GM23338 (cell line): ENCODE data around the gene MALSU1. TPM values are rescaled to one million over a fixed set of nuclear protein-coding genes. Genes with fewer than 3 reads are reported as not detected.
"Not testable (repeated sequence)": the region's sequence is repeated elsewhere in the genome, so short reads cannot be mapped to it uniquely, and the experiment has no call there.

ENCODE experiments used
- ATAC-seq: fragments of 200-7000 bp; cut with Tn5 transposase; 3 replicates; pipeline ENCODE4 v1.9.1; 2020
- DNase-seq: peaks from one replicate; pipeline ENCODE4 v3.0.0-alpha.2; 2015; ENCODE audit warnings: low spot score
- H2AFZ ChIP-seq: fragments of 200-600 bp; sonication (generic); 2 replicates; pipeline ENCODE4 v1.8.0; 2016; ENCODE audit warnings: antibody characterized with exemption, mild to moderate bottlenecking, moderate library complexity
- H3F3A ChIP-seq: fragments of 200-600 bp; sonication (generic); replicated peaks from 2 replicates; pipeline ENCODE4 v1.8.0; 2017; ENCODE audit warnings: antibody characterized with exemption, mixed run types, low read depth
- H3K27ac ChIP-seq: fragments of 200-600 bp; sonication (generic); 2 replicates; pipeline ENCODE4 v1.6.1; 2016; ENCODE audit warnings: low read depth
- H3K27me3 ChIP-seq: fragments of 200-600 bp; sonication (generic); 2 replicates; pipeline ENCODE4 v1.8.0; 2016; ENCODE audit warnings: mild to moderate bottlenecking, mixed run types, moderate library complexity; ENCODE audit not compliant: insufficient read depth
- H3K36me3 ChIP-seq: fragments of 200-600 bp; sonication (generic); 2 replicates; pipeline ENCODE4 v1.8.0; 2016; ENCODE audit warnings: mild to moderate bottlenecking; ENCODE audit not compliant: insufficient read depth
- H3K4me1 ChIP-seq: fragments of 200-600 bp; sonication (generic); 2 replicates; pipeline ENCODE4 v1.8.0; 2016; ENCODE audit warnings: mild to moderate bottlenecking, moderate library complexity; ENCODE audit not compliant: insufficient read depth
- H3K4me2 ChIP-seq: fragments of 200-600 bp; sonication (generic); 2 replicates; pipeline ENCODE4 v1.7.1; 2017; ENCODE audit warnings: mixed run types
- H3K4me3 ChIP-seq: fragments of 200-600 bp; sonication (generic); 2 replicates; pipeline ENCODE4 v1.6.1; 2016; ENCODE audit warnings: mixed run types
- H3K79me2 ChIP-seq: fragments of 200-600 bp; sonication (generic); replicated peaks from 2 replicates; pipeline ENCODE4 v1.8.0; 2017; ENCODE audit warnings: mild to moderate bottlenecking; ENCODE audit not compliant: insufficient read depth
- H3K9me2 ChIP-seq: fragments of 200-600 bp; sonication (generic); 2 replicates; pipeline ENCODE4 v1.8.0; 2017; ENCODE audit not compliant: insufficient read depth
- H4K20me1 ChIP-seq: fragments of 200-600 bp; sonication (generic); replicated peaks from 2 replicates; pipeline ENCODE4 v1.8.0; 2017; ENCODE audit warnings: mild to moderate bottlenecking; ENCODE audit not compliant: insufficient read depth
- H3K27ac Mint-ChIP-seq: 2 replicates; pipeline ENCODE4 v1.8.0; 2020; ENCODE audit warnings: inconsistent platforms, mild to moderate bottlenecking, moderate library complexity, mixed read lengths
- H3K27me3 Mint-ChIP-seq: 3 replicates; pipeline ENCODE4 v1.8.0; 2022; ENCODE audit warnings: low read depth, mild to moderate bottlenecking, moderate library complexity, mixed read lengths, inconsistent platforms; ENCODE audit not compliant: insufficient read depth, poor library complexity
- H3K36me3 Mint-ChIP-seq: 3 replicates; pipeline ENCODE4 v1.8.0; 2021; ENCODE audit warnings: low read depth, mild to moderate bottlenecking, inconsistent platforms, moderate library complexity, mixed read lengths
- H3K4me1 Mint-ChIP-seq: 3 replicates; pipeline ENCODE4 v1.8.0; 2020; ENCODE audit warnings: mild to moderate bottlenecking, inconsistent platforms, mixed read lengths
- H3K4me3 Mint-ChIP-seq: 3 replicates; pipeline ENCODE4 v1.8.0; 2021; ENCODE audit warnings: moderate library complexity, mild to moderate bottlenecking, inconsistent platforms, mixed read lengths
- H3K9me3 Mint-ChIP-seq: 3 replicates; pipeline ENCODE4 v1.8.0; 2020; ENCODE audit warnings: moderate library complexity, mild to moderate bottlenecking, inconsistent platforms, mixed read lengths
- EZH2 ChIP-seq: fragments of 200-600 bp; sonication (generic); IDR thresholded peaks from one replicate; pipeline ENCODE4 v1.8.0; 2017; ENCODE audit warnings: antibody characterized with exemption, mild to moderate bottlenecking, low read depth; ENCODE audit not compliant: unreplicated experiment
- EZH2phosphoT487 ChIP-seq: fragments of 200-600 bp; sonication (generic); IDR thresholded peaks from one replicate; pipeline ENCODE4 v1.8.1; 2018; ENCODE audit warnings: antibody characterized with exemption; ENCODE audit not compliant: unreplicated experiment
- NANOG ChIP-seq: IDR thresholded peaks from 2 replicates; pipeline ENCODE4 v1.6.1; 2016; ENCODE audit warnings: antibody characterized with exemption, borderline replicate concordance
- polyA plus RNA-seq: library from polyadenylated mRNA; unstranded; fragments of >200 nt; fragmentation: Nextera tagmentation; extraction: Ambion mirVana; gene quantifications from 2 replicates; pipeline ENCODE4 v1.2.1, GENCODE V29; 2016
- total RNA-seq: library from RNA; depleted of rRNA; stranded (reverse); fragments of >200 nt; shearing (Covaris generic); gene quantifications from 2 replicates; pipeline ENCODE4 v1.2.3, GENCODE V29; 2014
- TF ChIP-seq, protein P1 (sequence below), 2 experiments: fragments of 200-600 bp in 1 of 2; sonication (generic) in 1 of 2; conservative IDR thresholded peaks; 2 replicates each; pipeline versions ENCODE4 v1.5.1 to v1.6.1; 2016 to 2017; ENCODE audit warnings: antibody characterized with exemption in 2 of 2, low read depth in 2 of 2, mild to moderate bottlenecking in 2 of 2, moderate library complexity in 1 of 2
- TF ChIP-seq, protein P2 (sequence below): fragments of 250-450 bp; sonication (Bioruptor Pico); IDR thresholded peaks from 2 replicates; pipeline ENCODE4 v1.5.0; 2020; ENCODE audit warnings: mild to moderate bottlenecking, moderate library complexity

The MALSU1 gene
- total and polyA plus RNA-seq, 2 experiments from 2014 or later = 96.8 to 209 TPM

- peaks cover 14% of the 10 kb centered on the region for H3K27me3 Mint-ChIP-seq
- Histone ChIP-seq H2AFZ (no peak overlapping the region), H3K36me3 (peaks cover 35% of the 10 kb centered on the region; the same call in 1 of the 2 replicates), H3F3A (peaks cover 23% of the 10 kb centered on the region), H3K4me2 (no peak overlapping the region), H4K20me1 (peaks cover 32% of the 10 kb centered on the region; the same call in 1 of the 2 replicates), H3K79me2 (peaks cover 57% of the 10 kb centered on the region), H3K27ac (0 out of 2 replicates have a peak overlapping the region, but pooled peaks have one; percentile 15), H3K4me1 (no peaks in the 10 kb centered on the region), H3K27me3 (no peaks in the 10 kb centered on the region), H3K4me3 (no peak overlapping the region), H3K9me2 (no peaks in the 10 kb centered on the region)
- peaks cover 81% of the 10 kb centered on the region for H3K36me3 Mint-ChIP-seq
- peaks cover 5% of the 10 kb centered on the region; the same call in 2 of the 3 replicates for H3K4me1 Mint-ChIP-seq
- no peak for DNase-seq
- H3K27ac Mint-ChIP-seq = no peak overlapping the region
- no peak for TF ChIP-seq EZH2phosphoT487
- TF ChIP-seq NANOG = no peak
- TF ChIP-seq EZH2 = no peak
- TF ChIP-seq, protein P1, sequence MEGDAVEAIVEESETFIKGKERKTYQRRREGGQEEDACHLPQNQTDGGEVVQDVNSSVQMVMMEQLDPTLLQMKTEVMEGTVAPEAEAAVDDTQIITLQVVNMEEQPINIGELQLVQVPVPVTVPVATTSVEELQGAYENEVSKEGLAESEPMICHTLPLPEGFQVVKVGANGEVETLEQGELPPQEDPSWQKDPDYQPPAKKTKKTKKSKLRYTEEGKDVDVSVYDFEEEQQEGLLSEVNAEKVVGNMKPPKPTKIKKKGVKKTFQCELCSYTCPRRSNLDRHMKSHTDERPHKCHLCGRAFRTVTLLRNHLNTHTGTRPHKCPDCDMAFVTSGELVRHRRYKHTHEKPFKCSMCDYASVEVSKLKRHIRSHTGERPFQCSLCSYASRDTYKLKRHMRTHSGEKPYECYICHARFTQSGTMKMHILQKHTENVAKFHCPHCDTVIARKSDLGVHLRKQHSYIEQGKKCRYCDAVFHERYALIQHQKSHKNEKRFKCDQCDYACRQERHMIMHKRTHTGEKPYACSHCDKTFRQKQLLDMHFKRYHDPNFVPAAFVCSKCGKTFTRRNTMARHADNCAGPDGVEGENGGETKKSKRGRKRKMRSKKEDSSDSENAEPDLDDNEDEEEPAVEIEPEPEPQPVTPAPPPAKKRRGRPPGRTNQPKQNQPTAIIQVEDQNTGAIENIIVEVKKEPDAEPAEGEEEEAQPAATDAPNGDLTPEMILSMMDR (conservative IDR thresholded peaks at IDR 0.05; ENCODE audit: low read depth in 2 of 2) = no peak
- TF ChIP-seq, protein P2, sequence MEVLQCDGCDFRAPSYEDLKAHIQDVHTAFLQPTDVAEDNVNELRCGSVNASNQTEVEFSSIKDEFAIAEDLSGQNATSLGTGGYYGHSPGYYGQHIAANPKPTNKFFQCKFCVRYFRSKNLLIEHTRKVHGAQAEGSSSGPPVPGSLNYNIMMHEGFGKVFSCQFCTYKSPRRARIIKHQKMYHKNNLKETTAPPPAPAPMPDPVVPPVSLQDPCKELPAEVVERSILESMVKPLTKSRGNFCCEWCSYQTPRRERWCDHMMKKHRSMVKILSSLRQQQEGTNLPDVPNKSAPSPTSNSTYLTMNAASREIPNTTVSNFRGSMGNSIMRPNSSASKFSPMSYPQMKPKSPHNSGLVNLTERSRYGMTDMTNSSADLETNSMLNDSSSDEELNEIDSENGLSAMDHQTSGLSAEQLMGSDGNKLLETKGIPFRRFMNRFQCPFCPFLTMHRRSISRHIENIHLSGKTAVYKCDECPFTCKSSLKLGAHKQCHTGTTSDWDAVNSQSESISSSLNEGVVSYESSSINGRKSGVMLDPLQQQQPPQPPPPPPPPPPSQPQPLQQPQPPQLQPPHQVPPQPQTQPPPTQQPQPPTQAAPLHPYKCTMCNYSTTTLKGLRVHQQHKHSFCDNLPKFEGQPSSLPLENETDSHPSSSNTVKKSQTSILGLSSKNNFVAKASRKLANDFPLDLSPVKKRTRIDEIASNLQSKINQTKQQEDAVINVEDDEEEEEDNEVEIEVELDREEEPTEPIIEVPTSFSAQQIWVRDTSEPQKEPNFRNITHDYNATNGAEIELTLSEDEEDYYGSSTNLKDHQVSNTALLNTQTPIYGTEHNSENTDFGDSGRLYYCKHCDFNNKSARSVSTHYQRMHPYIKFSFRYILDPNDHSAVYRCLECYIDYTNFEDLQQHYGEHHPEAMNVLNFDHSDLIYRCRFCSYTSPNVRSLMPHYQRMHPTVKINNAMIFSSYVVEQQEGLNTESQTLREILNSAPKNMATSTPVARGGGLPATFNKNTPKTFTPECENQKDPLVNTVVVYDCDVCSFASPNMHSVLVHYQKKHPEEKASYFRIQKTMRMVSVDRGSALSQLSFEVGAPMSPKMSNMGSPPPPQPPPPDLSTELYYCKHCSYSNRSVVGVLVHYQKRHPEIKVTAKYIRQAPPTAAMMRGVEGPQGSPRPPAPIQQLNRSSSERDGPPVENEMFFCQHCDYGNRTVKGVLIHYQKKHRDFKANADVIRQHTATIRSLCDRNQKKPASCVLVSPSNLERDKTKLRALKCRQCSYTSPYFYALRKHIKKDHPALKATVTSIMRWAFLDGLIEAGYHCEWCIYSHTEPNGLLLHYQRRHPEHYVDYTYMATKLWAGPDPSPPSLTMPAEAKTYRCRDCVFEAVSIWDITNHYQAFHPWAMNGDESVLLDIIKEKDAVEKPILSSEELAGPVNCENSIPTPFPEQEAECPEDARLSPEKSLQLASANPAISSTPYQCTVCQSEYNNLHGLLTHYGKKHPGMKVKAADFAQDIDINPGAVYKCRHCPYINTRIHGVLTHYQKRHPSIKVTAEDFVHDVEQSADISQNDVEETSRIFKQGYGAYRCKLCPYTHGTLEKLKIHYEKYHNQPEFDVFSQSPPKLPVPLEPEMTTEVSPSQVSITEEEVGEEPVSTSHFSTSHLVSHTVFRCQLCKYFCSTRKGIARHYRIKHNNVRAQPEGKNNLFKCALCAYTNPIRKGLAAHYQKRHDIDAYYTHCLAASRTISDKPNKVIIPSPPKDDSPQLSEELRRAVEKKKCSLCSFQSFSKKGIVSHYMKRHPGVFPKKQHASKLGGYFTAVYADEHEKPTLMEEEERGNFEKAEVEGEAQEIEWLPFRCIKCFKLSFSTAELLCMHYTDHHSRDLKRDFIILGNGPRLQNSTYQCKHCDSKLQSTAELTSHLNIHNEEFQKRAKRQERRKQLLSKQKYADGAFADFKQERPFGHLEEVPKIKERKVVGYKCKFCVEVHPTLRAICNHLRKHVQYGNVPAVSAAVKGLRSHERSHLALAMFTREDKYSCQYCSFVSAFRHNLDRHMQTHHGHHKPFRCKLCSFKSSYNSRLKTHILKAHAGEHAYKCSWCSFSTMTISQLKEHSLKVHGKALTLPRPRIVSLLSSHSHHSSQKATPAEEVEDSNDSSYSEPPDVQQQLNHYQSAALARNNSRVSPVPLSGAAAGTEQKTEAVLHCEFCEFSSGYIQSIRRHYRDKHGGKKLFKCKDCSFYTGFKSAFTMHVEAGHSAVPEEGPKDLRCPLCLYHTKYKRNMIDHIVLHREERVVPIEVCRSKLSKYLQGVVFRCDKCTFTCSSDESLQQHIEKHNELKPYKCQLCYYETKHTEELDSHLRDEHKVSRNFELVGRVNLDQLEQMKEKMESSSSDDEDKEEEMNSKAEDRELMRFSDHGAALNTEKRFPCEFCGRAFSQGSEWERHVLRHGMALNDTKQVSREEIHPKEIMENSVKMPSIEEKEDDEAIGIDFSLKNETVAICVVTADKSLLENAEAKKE (CRISPR knock-in tag) = no peak
- no peaks in the 10 kb centered on the region for H3K9me3 Mint-ChIP-seq
- ATAC-seq = no peak
- no peak overlapping the region for H3K4me3 Mint-ChIP-seq
Measured at GRCh38 chr7:23308754-23309153, 9.6 kb downstream of the MALSU1 start.

DNA sequence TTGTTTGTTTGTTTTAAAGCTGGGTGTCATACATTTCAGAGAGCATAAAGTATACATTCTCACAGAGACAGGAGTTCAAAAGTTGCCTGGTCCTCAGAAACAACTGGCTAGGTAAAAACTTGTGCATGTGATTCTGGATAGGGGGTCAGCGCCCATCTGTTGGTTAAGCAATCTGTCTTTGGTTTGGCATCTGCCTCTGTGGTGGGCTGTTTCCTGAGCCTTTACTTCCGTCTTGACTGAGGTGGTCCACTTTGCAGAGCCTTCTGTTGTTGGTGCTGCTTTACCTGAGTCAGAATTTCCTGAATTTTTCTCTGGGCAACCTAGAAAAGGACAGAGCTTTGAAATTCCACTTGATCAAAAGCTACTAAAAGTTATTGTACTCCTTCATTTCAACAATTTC is 13.0 kb downstream of the MALSU1 start:
- Histone ChIP-seq H3K27ac (peak overlapping the region; percentile 12), H3F3A (peaks cover 29% of the 10 kb centered on the region), H3K79me2 (peaks cover 24% of the 10 kb centered on the region), H3K36me3 (peaks cover 58% of the 10 kb centered on the region), H4K20me1 (peaks cover 14% of the 10 kb centered on the region; the same call in 1 of the 2 replicates)
- not testable (repeated sequence) for H3K27ac Mint-ChIP-seq, H3K27me3 Mint-ChIP-seq, H2AFZ ChIP-seq, H3K9me3 Mint-ChIP-seq, H3K27me3 ChIP-seq, H3K4me2 ChIP-seq, H3K9me2 ChIP-seq, ATAC-seq, H3K4me3 Mint-ChIP-seq, H3K4me1 Mint-ChIP-seq, DNase-seq, H3K4me1 ChIP-seq, H3K4me3 ChIP-seq
- H3K36me3 Mint-ChIP-seq = peaks cover 86% of the 10 kb centered on the region
